ENCODE results near the gene MRPL12. TPM values are rescaled to one million over a fixed set of nuclear protein-coding genes. Genes with fewer than 3 reads are reported as not detected.

Gene MRPL12
- total and polyA plus RNA-seq, 5 experiments from 2014 or later = 23.8 to 60.2 (median 48.0) TPM

DNA sequence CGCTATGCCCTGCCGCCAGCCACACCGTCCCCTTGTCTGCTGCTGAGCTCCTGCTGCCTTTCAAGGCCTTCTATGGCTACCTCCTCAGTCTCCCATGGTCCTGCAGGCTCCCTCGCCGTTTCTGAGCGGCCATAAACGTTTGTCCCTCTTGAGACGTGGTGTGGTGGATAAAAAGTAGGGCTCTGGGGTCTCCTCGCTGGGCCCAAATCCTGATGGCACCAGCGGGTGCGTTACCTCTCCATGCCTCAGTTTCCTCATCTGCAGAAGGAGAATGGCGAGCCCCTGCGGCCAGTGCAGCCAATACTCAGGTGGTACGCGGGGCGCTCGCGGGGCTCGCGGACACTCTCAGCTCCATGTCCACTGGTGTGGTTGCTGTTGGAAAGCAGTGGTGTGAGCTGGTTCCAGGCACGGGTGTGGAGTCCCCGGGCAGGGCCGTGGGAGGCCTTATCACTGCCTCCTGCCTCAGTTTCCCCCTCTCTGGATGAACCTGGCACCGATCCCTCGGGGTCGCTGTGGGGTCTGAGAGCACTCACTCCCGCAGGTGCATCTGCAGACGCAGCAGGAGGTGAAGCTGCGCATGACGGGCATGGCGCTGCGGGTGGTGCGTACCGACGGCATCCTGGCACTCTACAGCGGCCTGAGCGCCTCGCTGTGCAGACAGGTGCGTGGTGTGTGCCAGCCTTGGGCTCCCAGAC, 11.4 kb downstream of the MRPL12 start:
- H3K4me3 Mint-ChIP-seq = peak overlapping the region in 2 of 10 donors; percentile 1 to 77
- peaks cover 7 to 23% (median 19%) of the 10 kb centered on the region in 4 donors for H3K4me1 Mint-ChIP-seq
- DNase-seq = no peak
- no peak overlapping the region for H3K27ac Mint-ChIP-seq
- H3K36me3 Mint-ChIP-seq = no peaks in the 10 kb centered on the region
- ATAC-seq = no peak
- no peaks in the 10 kb centered on the region for H3K27me3 Mint-ChIP-seq
- POLR2A ChIA-PET = interaction anchor here (5.6 kb wide), 1 partner anchor 11 kb away, joined by 26 read pairs; the partner anchor contains the start of gene MRPL12
- no peaks in the 10 kb centered on the region for H3K9me3 Mint-ChIP-seq

DNA sequence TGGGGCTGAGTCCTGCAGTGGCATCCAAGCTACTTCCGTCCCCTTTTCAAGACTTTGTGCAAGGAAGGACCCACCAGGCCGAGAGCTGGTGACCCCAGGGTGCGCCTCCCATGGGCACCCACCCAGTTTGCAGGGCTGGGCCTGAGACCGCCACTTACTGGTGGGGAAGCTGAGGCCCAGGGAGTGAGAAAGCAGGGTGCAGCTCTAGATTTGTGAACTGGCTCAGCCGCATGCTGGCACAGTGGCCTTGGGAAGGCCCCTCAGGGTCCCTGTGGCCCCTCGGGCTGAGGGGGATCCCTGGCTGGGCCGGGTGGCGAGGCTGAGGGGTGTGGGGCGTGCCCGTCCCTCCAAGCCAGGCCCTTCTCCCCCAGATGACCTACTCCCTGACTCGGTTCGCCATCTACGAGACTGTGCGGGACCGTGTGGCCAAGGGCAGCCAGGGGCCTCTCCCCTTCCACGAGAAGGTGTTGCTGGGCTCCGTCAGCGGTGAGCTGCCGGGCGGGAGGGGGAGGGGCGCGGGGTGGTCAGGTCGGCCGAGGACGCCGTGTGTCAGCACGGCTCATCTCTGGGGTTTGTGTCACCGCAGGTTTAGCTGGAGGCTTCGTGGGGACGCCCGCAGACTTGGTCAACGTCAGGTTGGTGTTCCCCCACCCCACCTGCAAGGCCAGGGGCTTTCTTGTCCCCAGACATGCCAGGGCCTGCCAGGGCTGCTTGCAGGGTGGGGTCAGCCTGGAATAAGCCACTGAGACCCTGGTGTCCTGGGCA, 12.1 kb downstream of the MRPL12 start:
- H3K27ac Mint-ChIP-seq = no peak overlapping the region
- ATAC-seq = no peak
- peaks cover 7 to 19% (median 18%) of the 10 kb centered on the region in 4 donors for H3K4me1 Mint-ChIP-seq
- no peak for DNase-seq
- no peaks in the 10 kb centered on the region for H3K36me3 Mint-ChIP-seq
- POLR2A ChIA-PET = interaction anchor here (5.6 kb wide), 1 partner anchor 12 kb away, joined by 26 read pairs; the partner anchor contains the start of gene MRPL12
- H3K27me3 Mint-ChIP-seq = no peaks in the 10 kb centered on the region
- H3K4me3 Mint-ChIP-seq = no peak overlapping the region
- no peaks in the 10 kb centered on the region for H3K9me3 Mint-ChIP-seq

DNA sequence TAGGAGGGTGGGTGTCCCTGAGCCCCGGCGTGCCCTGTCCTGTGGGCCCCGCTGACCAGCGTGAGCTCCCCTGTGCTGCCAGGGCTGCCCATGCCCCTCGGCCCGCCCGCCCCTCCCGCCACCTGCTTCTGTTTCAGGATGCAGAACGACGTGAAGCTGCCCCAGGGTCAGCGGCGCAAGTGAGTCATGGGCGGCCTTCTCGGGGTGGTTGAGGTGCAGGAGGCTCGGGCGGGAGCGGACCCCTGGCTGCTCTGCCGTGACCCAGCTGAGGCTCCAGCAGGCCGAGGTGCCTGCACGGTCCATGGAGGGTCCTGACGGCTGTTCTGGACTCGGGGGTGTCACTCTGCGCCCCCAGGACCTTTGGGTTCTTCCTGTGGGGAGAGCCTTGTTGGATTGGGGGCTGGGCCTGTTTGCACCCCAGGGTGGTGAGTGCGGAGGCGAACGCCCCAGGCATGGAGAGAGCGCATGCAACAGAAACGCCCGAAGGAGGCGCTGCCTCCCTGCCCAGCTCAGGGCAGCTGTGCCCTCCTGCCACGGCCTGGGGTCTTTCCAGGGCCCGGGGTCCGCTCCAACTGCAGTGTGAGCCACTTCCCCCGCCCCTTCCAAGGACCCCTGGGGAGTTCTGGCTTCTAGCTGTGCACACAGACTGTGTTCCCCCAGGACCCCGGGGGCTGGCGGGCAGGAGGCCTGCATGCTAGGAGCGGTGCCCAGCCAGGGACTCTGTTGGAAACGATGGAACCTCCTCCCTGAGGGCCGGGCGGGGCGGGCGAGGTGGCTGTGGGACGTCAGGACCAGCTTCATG, 12.9 kb downstream of the MRPL12 start:
- ATAC-seq = no peak
- POLR2A ChIA-PET = interaction anchor here (5.6 kb wide), 1 partner anchor 13 kb away, joined by 26 read pairs; the partner anchor contains the start of gene MRPL12
- no peak overlapping the region for H3K4me3 Mint-ChIP-seq

DNA sequence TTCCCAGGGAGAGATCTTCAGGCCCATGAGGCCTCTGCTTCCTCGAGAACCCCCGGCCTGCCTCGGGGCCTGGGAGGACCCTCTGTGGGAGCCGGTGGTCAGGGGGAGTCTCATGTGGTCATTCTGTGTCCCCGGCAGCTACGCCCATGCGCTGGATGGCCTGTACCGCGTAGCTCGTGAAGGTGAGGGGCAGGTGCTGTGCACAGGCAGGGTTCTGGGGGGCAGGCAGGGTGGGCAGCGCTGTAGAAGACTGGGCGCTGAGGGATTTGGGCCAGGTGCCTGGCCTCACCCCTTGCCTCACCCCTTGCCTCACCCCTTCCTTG, 13.5 kb downstream of the MRPL12 start:
- H3K4me3 Mint-ChIP-seq = no peak overlapping the region
- no peak for ATAC-seq
- H3K27ac Mint-ChIP-seq = no peak overlapping the region
- H3K4me1 Mint-ChIP-seq = peaks cover 3 to 8% (median 6%) of the 10 kb centered on the region in 4 donors
- no peaks in the 10 kb centered on the region for H3K27me3 Mint-ChIP-seq
- H3K9me3 Mint-ChIP-seq = no peaks in the 10 kb centered on the region
- no peak for DNase-seq
- POLR2A ChIA-PET = no interaction called here
- no peaks in the 10 kb centered on the region for H3K36me3 Mint-ChIP-seq

More for the DNA sequence above, 12.9 kb downstream of the MRPL12 start:
- Mint-ChIP-seq H3K4me1 (peaks cover 3 to 11% (median 10%) of the 10 kb centered on the region in 4 donors), H3K9me3 (no peaks in the 10 kb centered on the region), H3K36me3 (no peaks in the 10 kb centered on the region), H3K27me3 (no peaks in the 10 kb centered on the region), H3K27ac (no peak overlapping the region)
- DNase-seq = no peak

DNA sequence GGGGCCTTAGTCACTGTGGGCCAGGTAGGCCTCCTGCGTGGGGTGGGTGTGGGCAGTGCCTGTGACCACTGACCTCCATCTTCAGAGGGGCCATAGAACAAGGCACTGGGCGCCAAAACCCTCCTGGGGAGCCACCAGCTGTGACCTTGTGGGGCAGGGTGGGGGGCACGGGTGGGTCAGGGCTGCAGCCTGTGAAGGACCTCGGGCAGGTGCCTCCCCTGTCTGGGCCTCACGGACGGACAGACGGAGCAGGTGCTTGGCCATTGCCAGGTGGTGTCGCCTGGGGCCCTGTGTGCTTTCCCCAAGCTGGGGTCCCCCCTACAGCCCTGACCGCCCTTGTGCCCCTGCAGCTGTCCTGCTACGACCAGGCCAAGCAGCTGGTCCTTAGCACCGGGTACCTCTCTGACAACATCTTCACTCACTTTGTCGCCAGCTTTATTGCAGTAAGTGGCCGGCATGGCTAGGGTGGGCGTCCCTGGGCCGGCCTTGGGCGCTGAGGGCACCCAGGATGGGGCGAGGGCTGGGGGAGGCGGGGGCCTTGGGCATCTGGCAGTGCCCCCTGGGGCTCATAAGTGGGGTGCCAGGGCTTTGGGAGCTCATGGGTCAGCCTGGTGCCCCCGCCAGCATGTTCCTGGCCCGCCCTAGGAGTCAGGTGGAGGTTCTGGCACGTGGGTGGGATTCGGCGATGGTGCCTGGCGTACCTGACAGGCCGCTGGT, 14.0 kb downstream of the MRPL12 start:
- Mint-ChIP-seq H3K27ac (no peak overlapping the region), H3K9me3 (no peaks in the 10 kb centered on the region), H3K4me1 (peaks cover 3 to 6% (median 6%) of the 10 kb centered on the region in 4 donors), H3K36me3 (no peaks in the 10 kb centered on the region), H3K27me3 (no peaks in the 10 kb centered on the region), H3K4me3 (no peak overlapping the region)
- no peak for ATAC-seq
- no peak for DNase-seq
- POLR2A ChIA-PET = no interaction called here

DNA sequence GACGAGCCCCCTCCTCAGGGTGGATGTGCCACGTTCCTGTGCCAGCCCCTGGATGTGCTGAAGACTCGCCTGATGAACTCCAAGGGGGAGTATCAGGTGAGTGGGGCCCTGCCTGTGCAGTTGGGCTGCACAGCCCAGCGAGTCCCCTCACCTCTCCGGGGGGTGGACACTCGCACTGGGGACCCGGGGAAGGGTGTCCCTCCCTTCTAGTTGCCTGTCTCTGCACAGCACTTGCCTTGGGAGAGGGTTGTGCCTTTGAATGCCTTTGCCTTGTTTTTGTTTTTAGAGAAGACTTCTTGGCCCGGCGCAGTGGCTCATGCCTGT, 14.6 kb downstream of the MRPL12 start:
- Mint-ChIP-seq H3K36me3 (no peaks in the 10 kb centered on the region), H3K27ac (peak overlapping the region in 1 of 10 donors; percentile 33), H3K9me3 (no peaks in the 10 kb centered on the region), H3K4me3 (no peak overlapping the region), H3K4me1 (peaks cover 2 to 6% (median 4%) of the 10 kb centered on the region in 4 donors), H3K27me3 (no peaks in the 10 kb centered on the region)
- POLR2A ChIA-PET = no interaction called here
- DNase-seq = no peak
- ATAC-seq = no peak

DNA sequence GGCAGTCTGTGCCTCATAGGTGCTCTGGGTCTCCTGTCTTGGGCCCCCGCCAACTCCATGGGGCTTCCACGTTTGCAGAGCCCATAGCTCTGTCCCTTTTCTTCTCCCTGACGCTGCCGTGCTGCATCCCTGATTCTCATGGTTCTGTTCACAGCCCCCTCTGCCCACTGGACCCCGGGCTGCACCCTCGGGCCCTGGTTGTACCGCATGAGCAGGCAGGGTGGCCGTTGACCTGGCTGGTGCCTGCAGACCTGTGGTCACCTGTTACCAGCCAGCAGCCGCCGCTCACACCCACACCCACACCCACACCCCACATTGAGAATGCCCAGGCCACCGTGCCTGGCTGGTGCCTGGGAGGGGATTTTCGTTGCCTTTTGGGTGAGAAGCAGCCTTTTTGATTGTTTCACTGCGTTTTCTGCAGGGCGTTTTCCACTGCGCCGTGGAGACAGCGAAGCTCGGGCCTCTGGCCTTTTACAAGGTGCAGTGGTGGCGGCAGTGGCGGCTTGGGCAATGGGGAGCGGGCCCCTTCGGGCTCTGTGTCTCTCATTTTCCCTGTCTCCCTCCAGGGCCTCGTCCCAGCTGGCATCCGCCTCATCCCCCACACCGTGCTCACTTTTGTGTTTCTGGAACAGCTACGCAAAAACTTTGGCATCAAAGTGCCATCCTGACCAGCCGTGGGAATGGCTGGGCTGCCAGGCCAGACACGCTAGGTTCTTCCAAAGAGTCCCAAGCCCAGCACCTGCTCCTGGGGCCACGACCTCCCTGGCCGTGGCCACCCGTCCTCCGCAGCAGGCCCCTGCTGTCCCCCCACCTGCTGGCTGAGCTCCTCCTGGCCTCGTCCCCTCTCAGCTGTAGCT, 16.5 kb downstream of the MRPL12 start:
- ATAC-seq (no peak), DNase-seq (no peak)
- POLR2A ChIA-PET = no interaction called here
- H3K4me1 Mint-ChIP-seq = no peaks in the 10 kb centered on the region
- no peak overlapping the region for H3K4me3 Mint-ChIP-seq
- H3K9me3 Mint-ChIP-seq = no peaks in the 10 kb centered on the region
- H3K27me3 Mint-ChIP-seq = peaks cover 0 to 9% (median 4%) of the 10 kb centered on the region in 5 donors
- H3K27ac Mint-ChIP-seq = no peak overlapping the region
- H3K36me3 Mint-ChIP-seq = no peaks in the 10 kb centered on the region

DNA sequence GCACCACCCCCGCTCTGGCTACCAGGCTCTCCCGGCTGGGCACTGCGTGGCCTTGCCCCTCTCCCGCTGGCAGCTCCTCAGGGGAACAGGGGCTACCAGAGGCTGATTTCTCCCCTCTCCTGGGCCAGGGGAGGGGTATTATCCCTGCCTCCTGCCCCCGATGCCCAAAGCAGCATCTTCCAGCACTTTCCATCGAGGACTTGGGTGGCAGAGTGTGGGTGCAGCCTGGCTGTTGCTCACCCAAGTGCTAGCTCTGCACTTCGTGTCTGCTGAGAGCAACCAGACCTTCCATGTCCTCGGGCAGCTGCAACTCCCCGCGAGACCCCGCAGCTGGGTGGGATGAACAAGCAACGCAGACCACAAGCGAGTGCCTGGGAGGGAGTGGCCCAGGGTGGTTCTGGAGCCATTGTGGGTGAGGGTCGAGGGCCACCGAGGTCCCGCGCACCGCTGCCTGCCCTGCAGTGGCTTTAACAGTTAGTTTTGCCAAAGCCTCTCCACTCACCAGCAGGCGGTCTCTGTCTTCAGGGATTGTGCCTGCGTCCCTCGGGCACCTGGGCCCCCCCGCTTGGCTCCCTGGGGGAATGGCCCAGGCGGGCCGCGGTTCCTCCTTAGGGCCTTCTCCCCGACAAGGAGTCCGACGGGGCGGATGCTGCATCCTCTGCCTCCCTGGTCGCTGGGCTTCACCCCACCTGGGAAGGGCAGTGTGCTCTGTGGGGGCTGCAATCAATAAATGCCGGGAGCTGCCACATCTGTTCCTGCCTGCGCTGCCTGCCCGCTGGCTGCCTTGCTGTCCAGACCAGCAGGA, 17.3 kb downstream of the MRPL12 start:
- Mint-ChIP-seq H3K36me3 (no peaks in the 10 kb centered on the region), H3K27ac (no peak overlapping the region), H3K4me3 (no peak overlapping the region), H3K27me3 (peaks cover 0 to 9% (median 4%) of the 10 kb centered on the region in 5 donors), H3K4me1 (no peaks in the 10 kb centered on the region), H3K9me3 (no peaks in the 10 kb centered on the region)
- no peak for DNase-seq
- no peak for ATAC-seq
- POLR2A ChIA-PET = interaction anchor here (0.6 kb wide), 1 partner anchor 112 kb away, joined by 3 read pairs; the partner anchor contains the start of gene MCRIP1

DNA sequence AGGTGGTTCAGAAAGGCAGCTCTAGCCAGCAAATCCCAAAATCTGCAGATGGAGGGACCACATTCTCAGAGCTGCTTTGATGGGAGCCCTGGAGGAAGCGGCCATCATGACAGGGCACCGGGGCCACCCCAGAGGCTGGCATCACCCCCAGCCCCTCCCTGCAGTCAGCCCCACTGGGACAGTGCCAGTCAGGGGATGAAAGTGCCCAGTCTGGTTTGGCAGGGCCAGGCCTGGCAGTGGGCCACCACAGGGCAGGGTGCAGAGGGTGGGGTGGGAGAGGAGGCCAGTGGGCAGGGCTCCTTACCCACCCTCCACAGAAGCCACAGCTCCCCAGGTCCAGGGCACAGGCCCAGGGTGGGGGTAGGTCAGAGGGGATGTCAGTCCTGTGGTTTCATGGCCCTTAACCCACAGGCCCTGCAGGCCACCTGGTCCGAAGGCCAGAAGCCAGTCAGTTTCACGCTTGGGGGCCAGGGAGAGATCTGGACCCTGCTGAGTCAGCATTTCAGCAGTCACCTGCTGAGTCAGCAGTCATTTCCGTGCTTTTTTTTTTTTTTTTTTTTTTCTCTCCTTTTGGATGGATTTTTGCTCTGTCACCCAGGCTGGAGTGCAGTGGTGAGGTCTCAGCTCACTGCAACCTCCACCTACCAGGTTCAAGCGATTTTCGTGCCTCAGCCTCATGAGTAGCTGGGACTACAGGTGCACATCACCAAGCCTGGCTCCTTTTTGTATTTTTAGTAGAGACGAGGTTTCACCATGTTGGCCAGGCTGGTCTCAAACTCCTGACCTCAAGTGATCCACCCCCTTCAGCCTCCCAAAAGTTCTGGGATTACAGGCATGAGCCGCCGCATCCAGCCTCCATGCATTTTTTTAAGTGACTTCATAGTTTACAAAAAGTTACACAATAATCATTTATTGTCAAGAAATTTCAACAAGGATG, 19.3 kb downstream of the MRPL12 start:
- H3K27ac Mint-ChIP-seq = no peak overlapping the region
- POLR2A ChIA-PET = no interaction called here
- no peaks in the 10 kb centered on the region for H3K4me1 Mint-ChIP-seq
- no peaks in the 10 kb centered on the region for H3K36me3 Mint-ChIP-seq
- ATAC-seq (no peak), DNase-seq (no peak)
- no peaks in the 10 kb centered on the region for H3K9me3 Mint-ChIP-seq
- no peak overlapping the region for H3K4me3 Mint-ChIP-seq
- peaks cover 5 to 15% (median 10%) of the 10 kb centered on the region in 5 donors for H3K27me3 Mint-ChIP-seq

DNA sequence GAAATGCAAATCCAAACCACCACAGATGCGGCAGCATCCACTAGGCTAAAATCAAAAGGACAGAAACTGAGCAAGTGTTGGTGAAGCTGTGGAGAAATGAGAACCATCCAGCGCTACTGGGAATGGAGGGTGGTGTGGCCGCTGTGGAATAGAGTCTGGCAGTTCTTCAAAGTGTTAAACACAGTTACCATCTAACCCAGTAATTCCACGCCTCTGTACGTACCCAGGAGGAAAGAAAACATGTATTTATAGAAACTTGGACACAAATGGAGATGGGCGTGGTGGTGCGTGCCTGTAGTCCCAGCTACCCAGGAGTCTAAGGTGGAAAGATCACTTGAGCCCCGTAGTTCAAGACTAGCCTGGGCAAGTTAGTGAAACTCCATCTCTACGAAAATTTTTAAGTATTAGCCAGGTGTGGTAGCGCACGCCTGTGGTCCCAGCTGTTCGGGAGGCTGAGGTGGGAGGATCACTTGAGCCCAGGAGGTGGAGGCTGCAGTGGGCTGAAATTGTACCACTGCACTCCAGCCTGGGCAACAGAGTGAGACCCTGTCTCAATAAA, 20.6 kb downstream of the MRPL12 start:
- ATAC-seq = no peak
- Mint-ChIP-seq H3K27me3 (peaks cover 5 to 16% (median 13%) of the 10 kb centered on the region in 5 donors), H3K9me3 (no peaks in the 10 kb centered on the region), H3K4me3 (no peak overlapping the region), H3K27ac (peak overlapping the region in 2 of 10 donors; percentile 7 to 63), H3K4me1 (no peaks in the 10 kb centered on the region), H3K36me3 (no peaks in the 10 kb centered on the region)
- POLR2A ChIA-PET = interaction anchor here (0.7 kb wide), 1 partner anchor 686 kb away, joined by 5 read pairs; no protein-coding TSS in a partner anchor
- DNase-seq = no peak
